ENCODE data around the gene TMEM132E.

Gene TMEM132E

GRCh38 chr17:34609210-34609609, 29.8 kb downstream of the TMEM132E start:
- Histone ChIP-seq H4K8ac (ENCODE audit: low read depth, low read length) (no peak overlapping the region), H2AK5ac (ENCODE audit: low read length) (no peak overlapping the region), H3K4me3 (ENCODE audit: low read length) (no peak overlapping the region), H3K4me1 (ENCODE audit: control insufficient read depth, low read depth, low read length) (peaks cover 39% of the 10 kb centered on the region), H3K23ac (ENCODE audit: low read length) (no peak overlapping the region), H3K79me2 (ENCODE audit: control insufficient read depth, insufficient read depth, low read length) (no peaks in the 10 kb centered on the region), H2BK15ac (replicated peaks; ENCODE audit: low read depth) (no peak overlapping the region), H3K4ac (ENCODE audit: low read depth, low read length) (no peak overlapping the region), H3K4me2 (ENCODE audit: low read length) (no peak overlapping the region), H3K18ac (ENCODE audit: low read length) (no peak overlapping the region), H2BK5ac (ENCODE audit: low read length) (no peak overlapping the region), H2BK120ac (ENCODE audit: low read depth, low read length) (no peak overlapping the region), H3K27ac (ENCODE audit: low read depth, low read length) (no peak overlapping the region), H3K27me3 (ENCODE audit: insufficient read depth, low read length, poor library complexity) (no peaks in the 10 kb centered on the region), H3K79me1 (ENCODE audit: low read length) (no peaks in the 10 kb centered on the region), H3K56ac (ENCODE audit: low read length) (peak overlapping the region; percentile 11), H4K5ac (ENCODE audit: low read length) (no peak overlapping the region), H3K9ac (ENCODE audit: low read length) (no peak overlapping the region), H3K36me3 (ENCODE audit: control insufficient read depth, insufficient read depth, low read length) (no peaks in the 10 kb centered on the region)
- peak; percentile 89 for DNase-seq
- WGBS (ENCODE audit: extremely low coverage, insufficient coverage, low lambda C conversion rate), result no CpG with 5 or more reads among the region's 5 CpGs

GRCh38 chr17:34610039-34610438, 30.7 kb downstream of the TMEM132E start:
- Histone ChIP-seq H2AK5ac (ENCODE audit: low read length) (peak overlapping the region; percentile 68), H3K4ac (ENCODE audit: low read depth, low read length) (no peak overlapping the region), H2BK15ac (replicated peaks; ENCODE audit: low read depth) (no peak overlapping the region), H3K27me3 (ENCODE audit: insufficient read depth, low read length, poor library complexity) (no peaks in the 10 kb centered on the region), H3K79me1 (ENCODE audit: low read length) (no peaks in the 10 kb centered on the region), H3K56ac (ENCODE audit: low read length) (peak overlapping the region; percentile 50), H2BK120ac (ENCODE audit: low read depth, low read length) (no peak overlapping the region), H3K27ac (ENCODE audit: low read depth, low read length) (no peak overlapping the region), H4K5ac (ENCODE audit: low read length) (no peak overlapping the region), H3K36me3 (ENCODE audit: control insufficient read depth, insufficient read depth, low read length) (no peaks in the 10 kb centered on the region), H3K4me2 (ENCODE audit: low read length) (no peak overlapping the region), H3K18ac (ENCODE audit: low read length) (no peak overlapping the region), H3K23ac (ENCODE audit: low read length) (no peak overlapping the region), H3K9ac (ENCODE audit: low read length) (no peak overlapping the region), H3K79me2 (ENCODE audit: control insufficient read depth, insufficient read depth, low read length) (no peaks in the 10 kb centered on the region), H4K8ac (ENCODE audit: low read depth, low read length) (no peak overlapping the region), H2BK5ac (ENCODE audit: low read length) (peak overlapping the region; percentile 39), H3K4me1 (ENCODE audit: control insufficient read depth, low read depth, low read length) (peaks cover 39% of the 10 kb centered on the region), H3K4me3 (ENCODE audit: low read length) (no peak overlapping the region)
- WGBS (ENCODE audit: extremely low coverage, insufficient coverage, low lambda C conversion rate), result no CpG with 5 or more reads among the region's 5 CpGs
- peak; percentile 56 for DNase-seq

- no peak for DNase-seq
- Histone ChIP-seq H2AK5ac (ENCODE audit: low read length) (no peak overlapping the region), H3K36me3 (ENCODE audit: control insufficient read depth, insufficient read depth, low read length) (no peaks in the 10 kb centered on the region), H3K27me3 (ENCODE audit: insufficient read depth, low read length, poor library complexity) (no peaks in the 10 kb centered on the region), H3K56ac (ENCODE audit: low read length) (peak overlapping the region; percentile 30), H3K4me2 (ENCODE audit: low read length) (no peak overlapping the region), H2BK5ac (ENCODE audit: low read length) (no peak overlapping the region), H3K9ac (ENCODE audit: low read length) (no peak overlapping the region), H2BK15ac (replicated peaks; ENCODE audit: low read depth) (no peak overlapping the region), H3K4ac (ENCODE audit: low read depth, low read length) (no peak overlapping the region), H3K27ac (ENCODE audit: low read depth, low read length) (no peak overlapping the region), H3K79me1 (ENCODE audit: low read length) (no peaks in the 10 kb centered on the region), H2BK120ac (ENCODE audit: low read depth, low read length) (no peak overlapping the region), H3K18ac (ENCODE audit: low read length) (no peak overlapping the region), H3K23ac (ENCODE audit: low read length) (no peak overlapping the region), H4K8ac (ENCODE audit: low read depth, low read length) (no peak overlapping the region), H3K4me3 (ENCODE audit: low read length) (no peak overlapping the region), H3K79me2 (ENCODE audit: control insufficient read depth, insufficient read depth, low read length) (no peaks in the 10 kb centered on the region), H3K4me1 (ENCODE audit: control insufficient read depth, low read depth, low read length) (peaks cover 40% of the 10 kb centered on the region), H4K5ac (ENCODE audit: low read length) (no peak overlapping the region)
- no CpG with 5 or more reads among the region's 6 CpGs for WGBS (ENCODE audit: extremely low coverage, insufficient coverage, low lambda C conversion rate)
These were observed 31.1 kb downstream of the TMEM132E start for GRCh38 chr17:34610506-34610905.

GRCh38 chr17:34613064-34614019, 34.0 kb downstream of the TMEM132E start:
- peaks cover 36% of the 10 kb centered on the region for H3K4me1 ChIP-seq (ENCODE audit: control insufficient read depth, low read depth, low read length)
- H3K9ac ChIP-seq (ENCODE audit: low read length), result peak overlapping the region; percentile 56
- no peaks in the 10 kb centered on the region for H3K79me2 ChIP-seq (ENCODE audit: control insufficient read depth, insufficient read depth, low read length)
- no peaks in the 10 kb centered on the region for H3K79me1 ChIP-seq (ENCODE audit: low read length)
- H2BK5ac ChIP-seq (ENCODE audit: low read length), result peak overlapping the region; percentile 88
- peak; percentile 68 for DNase-seq
- no peak overlapping the region for H2BK120ac ChIP-seq (ENCODE audit: low read depth, low read length)
- no CpG with 5 or more reads among the region's 19 CpGs for WGBS (ENCODE audit: extremely low coverage, insufficient coverage, low lambda C conversion rate)
- H3K4me3 ChIP-seq (ENCODE audit: low read length), result no peak overlapping the region
- H3K23ac ChIP-seq (ENCODE audit: low read length), result peak overlapping the region; percentile 54
- H3K4me2 ChIP-seq (ENCODE audit: low read length), result no peak overlapping the region
- H3K36me3 ChIP-seq (ENCODE audit: control insufficient read depth, insufficient read depth, low read length), result no peaks in the 10 kb centered on the region
- H4K5ac ChIP-seq (ENCODE audit: low read length), result no peak overlapping the region
- no peak overlapping the region for H3K4ac ChIP-seq (ENCODE audit: low read depth, low read length)
- no peak overlapping the region for H3K27ac ChIP-seq (ENCODE audit: low read depth, low read length)
- peak overlapping the region; percentile 86 for H3K56ac ChIP-seq (ENCODE audit: low read length)
- peak overlapping the region; percentile 73 for H2AK5ac ChIP-seq (ENCODE audit: low read length)
- H2BK15ac ChIP-seq (replicated peaks; ENCODE audit: low read depth), result no peak overlapping the region
- no peak overlapping the region for H4K8ac ChIP-seq (ENCODE audit: low read depth, low read length)
- no peaks in the 10 kb centered on the region for H3K27me3 ChIP-seq (ENCODE audit: insufficient read depth, low read length, poor library complexity)
- peak overlapping the region; percentile 34 for H3K18ac ChIP-seq (ENCODE audit: low read length)

GRCh38 chr17:34614698-34615097, 35.3 kb downstream of the TMEM132E start:
- H4K8ac ChIP-seq (ENCODE audit: low read depth, low read length), result no peak overlapping the region
- no peak overlapping the region for H3K4me3 ChIP-seq (ENCODE audit: low read length)
- H3K4me2 ChIP-seq (ENCODE audit: low read length), result no peak overlapping the region
- no peaks in the 10 kb centered on the region for H3K79me1 ChIP-seq (ENCODE audit: low read length)
- no peak overlapping the region for H2BK5ac ChIP-seq (ENCODE audit: low read length)
- no peak overlapping the region for H4K5ac ChIP-seq (ENCODE audit: low read length)
- H3K9ac ChIP-seq (ENCODE audit: low read length), result no peak overlapping the region
- H3K27ac ChIP-seq (ENCODE audit: low read depth, low read length), result no peak overlapping the region
- DNase-seq, result no peak
- WGBS (ENCODE audit: extremely low coverage, insufficient coverage, low lambda C conversion rate), result no CpG with 5 or more reads among the region's 1 CpG
- peak overlapping the region; percentile 27 for H3K56ac ChIP-seq (ENCODE audit: low read length)
- H3K4ac ChIP-seq (ENCODE audit: low read depth, low read length), result no peak overlapping the region
- H3K36me3 ChIP-seq (ENCODE audit: control insufficient read depth, insufficient read depth, low read length), result no peaks in the 10 kb centered on the region
- no peak overlapping the region for H2BK120ac ChIP-seq (ENCODE audit: low read depth, low read length)
- peak overlapping the region; percentile 89 for H2AK5ac ChIP-seq (ENCODE audit: low read length)
- H3K79me2 ChIP-seq (ENCODE audit: control insufficient read depth, insufficient read depth, low read length), result no peaks in the 10 kb centered on the region
- H3K27me3 ChIP-seq (ENCODE audit: insufficient read depth, low read length, poor library complexity), result no peaks in the 10 kb centered on the region
- peak overlapping the region; percentile 48 for H3K23ac ChIP-seq (ENCODE audit: low read length)
- peaks cover 26% of the 10 kb centered on the region for H3K4me1 ChIP-seq (ENCODE audit: control insufficient read depth, low read depth, low read length)
- H3K18ac ChIP-seq (ENCODE audit: low read length), result no peak overlapping the region
- H2BK15ac ChIP-seq (replicated peaks; ENCODE audit: low read depth), result no peak overlapping the region

All from mesendoderm (in vitro differentiated cells).